KG1 (cell line): ENCODE results near the gene CHAF1A.
A peak's percentile ranks its signal among the peaks of the same experiment; 100 is the strongest.

Experiments
- DNase-seq: peaks from one replicate; lab custom pipeline; 2025; lab: John Stamatoyannopoulos, UW

Gene CHAF1A

DNA sequence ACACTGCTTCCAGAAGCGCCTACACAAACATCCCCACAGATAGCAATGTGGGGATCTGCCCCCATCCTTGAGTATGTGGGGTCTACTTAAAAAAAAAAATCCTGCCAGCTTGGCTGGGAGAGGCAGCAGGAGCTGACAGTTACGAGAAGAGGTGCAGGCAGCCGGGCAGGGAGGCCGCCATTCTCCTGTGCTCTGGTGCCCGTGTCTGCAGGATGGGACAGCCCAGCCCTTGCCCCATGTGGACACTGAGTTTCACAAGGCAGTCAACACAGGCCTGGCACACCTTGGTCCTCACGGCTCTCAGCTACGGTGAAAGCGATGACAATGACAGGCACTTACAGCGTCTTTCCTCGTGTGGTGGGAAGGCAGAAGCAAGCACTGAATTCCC, 35.1 kb upstream of the CHAF1A start:
- DNase-seq, result no peak

- DNase-seq, result no peak
Observed at GRCh38 chr19:4367781-4368127, 34.7 kb upstream of the CHAF1A start.

DNA sequence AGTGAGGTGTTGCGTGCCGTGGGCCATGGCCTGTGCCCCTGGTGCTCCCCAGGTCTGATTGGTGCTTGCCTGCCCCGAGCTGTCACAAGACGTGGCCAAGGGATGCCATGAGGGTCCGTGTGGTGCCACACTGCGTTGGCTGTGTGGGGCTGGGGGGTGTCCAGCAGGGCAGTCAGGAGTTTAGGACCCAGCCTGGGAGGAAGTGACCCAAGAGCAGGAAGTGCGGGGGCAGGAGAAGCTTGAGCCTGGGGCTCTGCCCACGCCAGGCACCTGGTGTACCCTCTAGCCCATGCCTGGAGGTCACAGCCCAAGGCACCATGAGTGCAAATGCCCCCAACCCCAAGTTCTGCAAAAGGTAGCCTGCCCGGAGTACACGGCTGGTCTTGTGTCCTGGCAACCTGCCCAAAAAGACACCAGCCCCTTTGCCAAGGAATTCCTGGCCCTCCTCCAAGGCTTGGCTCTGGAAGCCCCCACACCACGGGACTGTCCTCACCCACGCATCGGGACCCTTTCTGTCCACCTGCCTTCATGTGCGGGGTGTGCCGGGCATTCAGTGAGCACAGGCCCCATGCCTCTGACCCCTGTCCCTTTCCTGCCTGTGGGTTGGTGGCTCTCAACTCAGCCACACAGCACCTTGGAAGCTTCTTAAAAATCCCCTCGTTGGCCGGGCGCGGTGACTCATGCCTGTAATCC, 34.2 kb upstream of the CHAF1A start:
- DNase-seq, result no peak

DNA sequence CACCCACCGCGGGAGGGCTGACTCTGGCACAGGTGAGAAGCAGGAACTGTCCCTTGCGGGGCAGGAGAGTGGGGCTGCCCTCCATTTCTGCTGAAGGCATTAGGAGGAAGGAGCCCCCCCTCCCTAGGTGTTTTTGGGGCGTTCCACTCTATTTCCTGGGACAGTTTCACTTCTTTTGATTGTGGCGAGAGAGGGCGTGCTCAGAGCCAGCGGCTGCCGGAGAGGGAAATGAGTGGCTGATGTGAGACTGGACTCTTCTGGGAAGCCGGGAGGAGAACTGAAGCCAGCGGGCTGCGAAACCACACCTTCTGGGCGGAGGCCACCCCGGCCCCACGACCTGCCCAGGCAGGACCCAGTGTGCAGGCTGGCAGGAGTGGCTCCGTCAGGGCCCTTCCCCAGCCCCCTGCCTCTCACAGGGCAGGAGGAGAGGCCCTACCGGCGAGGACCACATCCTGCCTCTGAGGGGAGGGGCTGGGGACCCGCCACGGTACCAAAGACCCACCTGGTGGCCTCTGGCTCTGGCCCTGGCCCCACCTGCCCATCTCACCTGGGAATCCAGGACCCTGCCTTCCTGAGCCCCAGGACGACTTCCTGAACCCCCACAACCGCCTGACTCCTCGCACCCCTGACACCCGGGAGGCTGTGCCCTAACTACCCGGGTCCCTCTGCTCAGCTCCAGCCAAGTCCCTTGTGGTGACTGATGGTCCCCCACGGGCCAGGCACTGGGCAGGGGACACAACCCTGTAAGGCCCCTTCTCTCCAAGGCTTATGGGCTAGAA, 33.1 kb upstream of the CHAF1A start:
- no peak for DNase-seq

- peak; percentile 22 for DNase-seq
Observed at GRCh38 chr19:4369888-4370260, 32.6 kb upstream of the CHAF1A start.

GRCh38 chr19:4370418-4371041, 31.9 kb upstream of the CHAF1A start:
- DNase-seq, result no peak

GRCh38 chr19:4371247-4372164, 30.9 kb upstream of the CHAF1A start:
- no peak for DNase-seq

- no peak for DNase-seq
Observed at GRCh38 chr19:4372165-4373012, 30.1 kb upstream of the CHAF1A start.

- DNase-seq, result no peak
Observed at GRCh38 chr19:4373013-4373367, 29.4 kb upstream of the CHAF1A start.

GRCh38 chr19:4373601-4374497, 28.6 kb upstream of the CHAF1A start:
- DNase-seq, result no peak

- DNase-seq, result no peak
Observed at GRCh38 chr19:4374498-4375163, 27.8 kb upstream of the CHAF1A start.

GRCh38 chr19:4375164-4376027, 27.0 kb upstream of the CHAF1A start:
- DNase-seq, result no peak

GRCh38 chr19:4376028-4376670, 26.3 kb upstream of the CHAF1A start:
- DNase-seq, result no peak

DNA sequence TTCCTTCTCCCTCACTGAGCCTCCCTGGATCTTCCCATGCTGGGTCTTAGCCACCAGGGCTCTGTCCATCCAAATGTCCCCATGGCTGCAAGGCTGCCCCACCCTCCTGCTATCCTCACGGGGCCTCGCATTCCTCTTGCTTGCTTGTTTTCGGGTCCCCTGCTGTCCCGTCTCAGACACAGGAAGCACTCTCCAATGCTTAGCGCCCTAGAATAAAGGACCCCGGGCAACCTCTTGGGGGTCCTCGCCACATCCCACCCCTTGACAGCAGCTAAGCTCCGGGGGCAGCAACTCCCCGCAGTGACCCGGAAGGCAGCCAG, 25.8 kb upstream of the CHAF1A start:
- DNase-seq, result no peak

DNA sequence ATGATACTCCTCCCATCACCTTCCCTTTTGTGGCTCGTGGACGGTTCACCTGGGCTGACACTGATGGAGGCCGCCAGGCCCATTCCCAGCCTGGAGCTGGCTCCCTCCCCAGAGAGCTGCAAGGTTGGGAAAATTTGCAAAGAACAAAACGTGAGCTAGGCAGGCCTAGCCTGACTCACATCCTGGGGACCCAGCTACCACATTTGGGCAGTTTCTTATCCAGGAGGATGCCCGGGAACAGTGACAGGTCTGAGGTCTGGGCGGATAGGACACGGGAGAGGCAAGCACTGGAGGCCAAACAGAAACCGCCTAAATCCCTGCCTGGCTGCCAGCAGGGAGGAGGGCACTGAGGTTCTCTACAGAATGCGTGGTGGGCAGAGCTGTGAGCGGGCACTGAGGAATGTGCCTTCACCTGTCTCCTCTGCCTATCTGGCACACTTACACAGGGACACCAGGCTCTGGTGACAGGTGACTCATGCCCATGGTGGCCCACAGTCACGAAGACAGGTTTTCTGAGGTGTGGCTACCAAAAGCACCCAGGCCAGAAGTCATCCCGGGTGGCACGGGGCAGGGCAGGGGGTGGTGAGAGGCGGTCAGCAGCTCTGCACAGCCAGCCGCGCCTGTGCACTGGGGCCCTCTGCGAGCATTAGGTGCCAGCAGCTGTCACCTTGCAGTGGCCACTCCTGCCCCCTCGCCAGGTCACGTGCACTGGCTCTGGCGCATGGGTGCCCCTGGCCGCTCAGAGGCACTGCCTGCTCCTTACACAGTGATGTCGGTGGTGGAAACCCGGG, 25.3 kb upstream of the CHAF1A start:
- DNase-seq, result no peak

- no peak for DNase-seq
Observed at GRCh38 chr19:4378886-4379285, 23.6 kb upstream of the CHAF1A start.

- DNase-seq, result no peak
Observed at GRCh38 chr19:4379383-4380253, 22.8 kb upstream of the CHAF1A start.
